CD4-positive, alpha-beta T cell treated with Interleukin-2 at 100 ng/mL for 4 hours (primary cell): ENCODE measurements around the gene KLHL28.
A peak's percentile ranks its signal among the peaks of the same experiment; 100 is the strongest.
"Not testable (repeated sequence)": the region's sequence is repeated elsewhere in the genome, so short reads cannot be mapped to it uniquely, and the experiment has no call there.

Source experiments
- DNase-seq: peaks from one replicate; pipeline ENCODE4 v3.0.0-alpha.2; 2020; ENCODE audit warnings: low spot score

Gene KLHL28

DNA sequence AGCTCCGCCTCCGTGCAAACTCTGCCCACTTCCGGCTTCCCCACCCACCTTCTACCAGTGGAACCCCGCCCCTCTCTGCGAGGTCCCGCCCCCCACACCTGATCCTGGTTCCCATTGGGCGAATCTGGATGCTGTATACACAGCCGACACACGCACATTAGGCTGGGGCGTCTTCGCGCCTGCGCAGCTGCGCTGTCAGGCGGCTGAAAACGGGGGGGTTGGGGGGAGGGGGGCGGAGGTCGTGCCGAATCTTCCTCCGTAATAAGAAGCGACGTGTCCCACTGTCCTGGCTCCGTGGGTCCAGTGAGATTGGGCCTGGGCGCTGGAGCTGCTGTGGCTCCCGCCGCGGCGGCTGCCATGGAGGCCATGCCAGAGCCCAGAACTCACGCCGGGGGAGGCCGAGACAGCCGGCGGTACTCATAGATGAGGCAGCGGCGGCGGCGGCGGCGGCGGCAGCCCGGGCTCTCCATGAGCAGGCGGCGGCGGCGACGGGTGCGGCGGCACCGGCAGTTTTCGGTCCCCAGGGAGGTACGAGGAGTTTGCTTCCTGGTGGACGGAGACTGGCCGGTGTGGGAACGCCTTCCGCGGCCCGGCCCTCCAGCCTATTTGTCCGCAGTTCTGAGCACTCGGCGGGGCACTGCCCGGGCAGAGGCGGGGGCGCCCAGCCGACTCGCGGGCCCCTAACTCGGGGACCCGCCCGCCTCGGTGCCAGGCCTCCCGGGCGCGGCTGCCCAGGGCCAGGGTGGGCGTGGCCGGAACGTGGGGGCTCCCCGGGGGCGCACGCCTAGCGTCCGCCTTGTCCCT, 64.5 kb downstream of the KLHL28 start:
- DNase-seq: peak; percentile 99

DNA sequence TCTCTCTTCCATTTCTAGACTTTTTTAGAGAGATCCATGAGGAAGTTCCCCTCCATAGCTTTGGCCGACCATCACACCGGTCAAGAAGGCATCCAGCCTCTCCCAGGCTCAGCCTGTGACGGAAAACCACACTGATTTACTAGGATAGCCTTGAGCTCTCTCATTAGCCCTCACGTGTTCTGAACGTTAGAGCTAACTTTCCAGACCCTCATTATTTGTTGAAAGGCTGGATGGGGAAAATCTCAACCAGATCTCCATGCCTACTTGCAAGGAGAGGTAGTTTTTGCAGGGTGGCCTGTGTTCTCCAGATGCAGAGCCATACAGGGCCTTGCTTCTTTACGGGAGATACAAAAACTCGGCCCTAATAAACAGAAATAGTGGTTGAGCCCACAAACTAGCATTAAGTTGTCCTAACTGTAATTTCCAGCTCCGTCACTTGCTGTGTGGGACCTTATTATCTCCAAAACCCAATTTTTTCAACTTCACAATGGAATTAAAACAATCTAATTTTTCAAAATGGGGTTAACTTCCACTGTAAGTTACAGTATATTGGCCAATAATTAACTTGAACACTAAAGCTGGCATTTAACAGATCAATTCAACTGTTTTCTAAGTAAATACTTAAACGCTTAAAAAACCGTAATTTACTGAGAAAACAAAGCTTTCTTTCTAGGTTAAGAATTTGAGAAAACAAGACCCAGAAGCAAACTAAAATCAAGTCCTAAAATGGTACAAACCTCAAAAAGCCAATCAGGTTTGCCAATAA, 65.3 kb downstream of the KLHL28 start:
- no peak for DNase-seq

DNA sequence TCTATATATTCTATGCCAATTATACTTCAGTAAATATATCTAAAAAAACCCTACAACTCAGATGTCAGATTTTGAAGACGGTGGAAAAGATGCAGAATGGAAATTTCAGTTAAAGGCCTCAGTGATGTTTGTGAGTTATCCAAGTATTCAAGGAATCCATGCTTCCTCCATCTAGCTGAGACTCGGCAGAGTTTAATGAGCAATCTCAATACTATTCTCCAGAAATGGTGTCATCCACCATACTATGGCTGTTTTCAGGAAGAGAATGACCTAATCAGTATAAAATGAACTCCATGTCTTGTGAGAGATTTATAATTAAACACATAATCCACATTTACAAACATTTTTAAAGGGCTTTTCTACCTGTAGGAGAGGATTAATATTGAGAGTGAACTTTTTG, 66.0 kb downstream of the KLHL28 start:
- DNase-seq: no peak

DNA sequence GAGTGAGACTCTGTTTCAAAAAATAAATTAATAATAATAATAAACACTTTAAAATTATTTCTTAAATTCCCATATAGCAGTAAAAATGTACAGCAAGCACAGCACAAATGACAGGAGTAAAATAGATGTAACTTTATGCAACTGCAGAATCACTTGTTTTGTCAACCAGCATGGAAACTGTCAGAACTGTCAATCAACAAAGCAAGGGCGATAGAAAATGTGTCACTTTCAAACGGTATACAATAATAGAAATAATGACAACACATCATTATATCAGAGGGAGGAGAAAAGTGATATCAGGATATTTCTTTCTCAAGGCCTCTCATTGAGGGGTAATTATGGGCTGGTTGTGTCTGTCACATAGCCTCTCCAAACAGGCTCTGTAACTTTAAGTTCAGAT, 68.2 kb downstream of the KLHL28 start:
- DNase-seq: no peak

DNA sequence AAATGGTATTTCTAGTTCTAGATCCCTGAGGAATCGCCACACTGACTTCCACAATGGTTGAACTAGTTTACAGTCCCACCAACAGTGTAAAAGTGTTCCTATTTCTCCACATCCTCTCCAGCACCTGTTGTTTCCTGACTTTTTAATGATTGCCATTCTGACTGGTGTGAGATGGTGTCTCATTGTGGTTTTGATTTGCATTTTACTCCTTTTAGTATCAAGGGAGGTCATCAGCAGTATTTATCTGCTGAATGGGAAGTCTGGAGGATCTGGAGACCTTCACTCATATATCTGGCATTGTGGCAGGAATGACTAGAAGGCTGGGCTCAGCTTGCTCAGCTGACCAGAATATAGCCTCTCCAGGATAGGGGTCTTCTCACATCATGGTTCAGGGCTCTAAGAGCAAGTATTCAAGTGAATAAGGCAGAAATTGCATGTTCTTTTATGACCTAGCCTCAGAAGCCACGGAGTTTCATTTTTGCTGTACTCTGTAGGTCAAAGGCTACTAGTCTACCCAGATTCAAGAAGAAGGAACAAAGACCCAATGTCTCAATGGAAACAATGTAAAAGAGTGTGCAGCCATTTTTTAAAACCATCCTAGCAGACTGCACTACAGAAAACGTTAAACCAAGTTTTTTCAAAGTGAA, 69.9 kb downstream of the KLHL28 start:
- DNase-seq: not testable (repeated sequence)

DNA sequence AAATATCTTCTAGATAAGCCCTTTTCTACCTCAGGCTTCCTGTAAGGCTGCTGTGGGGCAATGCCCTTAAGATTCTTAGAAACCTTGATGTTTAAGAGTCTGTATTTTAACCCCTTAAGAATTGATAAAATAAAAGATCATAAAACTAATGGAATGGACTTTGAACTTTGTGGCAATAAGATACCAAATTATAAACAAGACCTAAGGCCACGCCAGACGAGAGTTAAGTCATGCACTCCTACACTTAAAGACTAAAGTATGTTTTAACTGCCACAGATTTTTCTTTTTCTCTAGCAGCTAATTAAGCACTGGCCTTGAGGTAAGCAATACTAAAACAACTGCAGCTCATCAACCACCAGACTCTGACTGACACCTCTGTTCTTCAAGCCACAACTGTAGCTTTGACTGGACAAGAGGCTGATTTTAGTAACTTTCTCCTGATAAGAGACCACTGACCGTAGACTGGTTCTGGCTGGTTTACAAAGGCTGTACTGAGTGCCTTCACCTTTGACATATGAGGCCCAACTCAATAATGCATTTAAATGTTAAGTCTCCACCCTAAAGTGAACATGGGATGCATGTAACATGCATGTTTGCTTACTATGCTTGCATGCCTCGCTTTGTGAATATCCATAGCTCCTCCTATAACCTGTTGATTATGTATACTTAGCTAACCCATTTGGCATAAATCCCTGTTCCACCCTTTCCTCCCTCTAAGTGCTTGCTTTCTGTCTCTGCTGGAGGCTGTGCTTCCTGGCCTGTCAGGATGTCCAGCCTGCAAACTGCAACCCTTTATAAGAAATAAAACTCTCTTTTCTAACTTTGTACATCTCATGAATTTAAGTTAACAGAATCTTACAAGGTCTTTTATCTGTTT, 71.9 kb downstream of the KLHL28 start:
- DNase-seq: no peak

DNA sequence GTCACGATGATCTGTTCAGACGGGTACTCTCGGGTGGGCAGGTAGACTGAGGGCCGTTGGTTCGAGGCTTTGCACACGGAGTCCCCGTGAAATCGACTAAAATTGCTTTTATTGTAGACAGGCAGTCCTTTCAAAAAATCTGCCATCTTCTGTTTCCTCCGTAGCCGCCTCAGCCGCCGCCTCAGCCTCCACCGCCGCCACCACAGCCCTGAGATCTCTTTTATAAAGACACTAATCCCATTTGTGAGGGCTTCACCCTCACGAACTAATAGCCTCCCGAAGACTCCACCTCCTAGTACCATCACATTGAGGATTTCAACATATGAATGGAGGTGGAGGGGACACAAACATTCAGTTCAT, 74.2 kb downstream of the KLHL28 start:
- DNase-seq: no peak

DNA sequence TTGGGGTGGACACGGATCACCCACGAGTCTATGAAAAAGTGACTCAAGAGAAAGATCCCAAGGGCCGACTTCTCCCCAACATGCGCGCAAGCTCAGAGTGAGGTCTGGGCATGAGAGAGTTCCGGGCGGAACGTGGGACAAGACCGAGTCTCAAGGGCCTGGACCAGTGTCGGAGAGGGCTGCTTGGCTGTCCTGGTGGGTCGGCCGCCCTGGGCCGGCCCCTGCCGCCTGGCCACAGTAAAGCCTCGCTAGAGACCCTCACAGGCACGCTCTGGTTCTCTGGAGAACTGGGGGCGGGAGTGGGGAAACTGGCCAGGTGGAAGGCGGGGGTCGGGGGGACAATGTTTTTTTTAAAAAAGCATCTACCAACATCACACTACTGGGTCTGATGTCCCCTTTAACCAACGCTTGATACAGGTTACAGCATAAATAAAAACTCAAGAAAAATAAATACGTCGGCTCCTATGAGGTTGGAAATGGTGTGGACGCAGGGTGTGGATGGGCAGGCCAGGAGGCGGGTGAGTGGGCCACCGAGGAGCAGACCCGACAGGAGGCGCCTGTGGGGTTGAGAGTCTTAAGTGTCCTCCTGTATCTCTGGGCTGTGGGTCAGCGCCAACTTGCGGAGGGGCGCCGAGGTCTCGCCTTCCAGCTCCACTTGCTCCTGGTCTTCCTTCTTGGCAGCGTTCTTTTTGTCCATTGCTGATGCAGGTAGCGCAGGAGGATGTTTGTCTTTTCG, 74.7 kb downstream of the KLHL28 start:
- no peak for DNase-seq

DNA sequence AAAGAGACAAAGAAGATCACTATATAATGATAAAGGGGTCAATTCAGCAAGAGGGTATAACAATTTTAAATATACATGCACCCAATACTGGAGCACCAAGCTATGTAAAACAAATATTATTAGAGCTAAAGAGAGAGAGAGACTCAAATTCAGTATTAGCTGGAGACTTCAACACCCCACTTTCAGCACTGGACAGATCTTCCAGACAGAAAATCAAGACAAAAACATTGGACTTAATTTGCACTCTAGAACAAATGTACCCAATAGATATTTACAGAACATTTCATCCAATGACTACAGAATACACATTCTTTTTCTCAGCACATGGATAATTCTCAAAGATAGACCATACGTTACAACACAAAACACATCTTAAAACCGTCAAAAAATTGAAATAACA, 81.0 kb downstream of the KLHL28 start:
- no peak for DNase-seq
